Calu3 (cell line): ENCODE measurements around the gene SAMD1. TPM values are rescaled to one million over a fixed set of nuclear protein-coding genes. Genes with fewer than 3 reads are reported as not detected.

Experiments used
- BruUV-seq: library from RNA; stranded (reverse); fragments of 400-500 nt; replicated peaks from 2 replicates; lab custom pipeline; 2021; lab: Mats Ljungman, UMichigan
- CTCF ChIA-PET: fragments of 300-600 bp; sonication (Branson Sonifier 250); formaldehyde crosslinking; loops from one replicate; lab custom pipeline; 2022; ENCODE audit warnings: antibody characterized with exemption; lab: Charles Lee
- DNase-seq: peaks from one replicate; pipeline ENCODE4 v3.0.0; 2022
- H3K27ac Mint-ChIP-seq: one replicate; pipeline ENCODE4 v1.8.0; 2022; ENCODE audit warnings: mixed read lengths; ENCODE audit not compliant: unreplicated experiment
- H3K27me3 Mint-ChIP-seq: one replicate; pipeline ENCODE4 v1.8.0; 2022; ENCODE audit warnings: mixed read lengths; ENCODE audit not compliant: unreplicated experiment
- H3K36me3 Mint-ChIP-seq: one replicate; pipeline ENCODE4 v1.8.0; 2022; ENCODE audit warnings: mild to moderate bottlenecking, moderate library complexity, mixed read lengths; ENCODE audit not compliant: insufficient read depth, unreplicated experiment
- H3K4me1 Mint-ChIP-seq: one replicate; pipeline ENCODE4 v1.8.0; 2022; ENCODE audit warnings: mild to moderate bottlenecking, low read depth, mixed read lengths; ENCODE audit not compliant: unreplicated experiment
- H3K4me3 Mint-ChIP-seq: one replicate; pipeline ENCODE4 v1.8.0; 2022; ENCODE audit warnings: mild to moderate bottlenecking, low read depth, moderate library complexity, mixed read lengths; ENCODE audit not compliant: unreplicated experiment
- H3K9me3 Mint-ChIP-seq: one replicate; pipeline ENCODE4 v1.8.0; 2022; ENCODE audit warnings: low read depth, mixed read lengths; ENCODE audit not compliant: unreplicated experiment
- intact Hi-C: fragments of 100-400 bp; cut with micrococcal nuclease; formaldehyde crosslinking; loops from one replicate; pipeline ENCODE4 v1.10.0; 2022; ENCODE audit not compliant: unreplicated experiment
- total RNA-seq: library from RNA; stranded (reverse); gene quantifications from 2 replicates; pipeline ENCODE4 v1.2.3, GENCODE V29; 2022
- TF ChIP-seq, protein P1 (sequence below): fragments of 200-600 bp; IDR thresholded peaks from one replicate; pipeline ENCODE4 v1.8.0; 2022; ENCODE audit warnings: antibody characterized with exemption; ENCODE audit not compliant: unreplicated experiment

SAMD1 gene
- total RNA-seq, 1 experiment from 2014 or later = 41.1 TPM

DNA sequence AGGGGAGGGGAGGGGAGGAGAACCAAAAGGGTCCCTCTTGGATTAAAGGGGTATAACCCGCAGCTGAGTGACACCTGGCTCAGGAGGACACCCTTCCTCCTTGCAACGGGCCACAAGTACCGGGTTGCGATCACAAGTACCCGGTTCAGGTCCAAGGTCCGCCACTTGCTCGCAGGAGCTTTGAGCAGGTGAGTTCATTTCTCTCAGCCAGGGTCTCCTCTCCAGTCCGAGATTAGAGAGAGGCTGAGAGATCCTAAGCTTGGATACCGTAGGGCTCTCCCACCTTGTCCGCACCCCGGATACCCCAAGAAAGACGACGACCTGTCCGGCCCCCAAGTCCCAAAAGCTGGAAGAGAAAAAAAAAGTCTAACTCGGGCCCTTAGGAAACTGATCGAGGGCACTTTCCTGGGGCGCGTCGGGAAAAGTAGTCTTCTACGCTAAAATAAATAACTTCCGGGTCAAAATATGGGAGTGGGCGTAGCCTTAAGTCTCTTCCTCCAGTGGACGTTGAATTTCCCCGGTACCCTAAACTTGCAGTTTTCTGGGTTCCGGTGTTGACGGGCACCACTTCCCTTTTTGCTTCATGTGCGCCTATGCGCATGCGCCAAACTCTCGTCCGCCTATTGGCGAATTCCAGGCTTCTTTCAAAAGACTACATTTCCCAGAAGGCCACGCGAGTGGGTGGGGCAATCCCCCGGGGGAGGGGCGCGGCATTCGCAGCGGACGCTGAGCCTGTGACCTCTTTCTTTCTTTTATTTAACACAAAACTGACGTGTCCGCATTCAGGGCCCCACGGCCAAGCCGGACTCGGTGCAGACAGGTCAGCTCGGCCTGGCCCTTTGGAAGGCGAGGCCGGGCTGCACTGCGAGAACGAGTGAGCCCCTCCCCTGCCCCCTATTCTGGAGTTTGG is 9.4 kb downstream of the SAMD1 start:
- H3K4me3 Mint-ChIP-seq = peak overlapping the region; percentile 86
- CTCF ChIA-PET = interaction anchor here (0.6 to 0.7 kb wide), 4 partner anchors 24 to 838 kb away, joined by 3 to 8 read pairs (median 4); no protein-coding TSS in a partner anchor
- no peaks in the 10 kb centered on the region for H3K27me3 Mint-ChIP-seq
- no peaks in the 10 kb centered on the region for H3K4me1 Mint-ChIP-seq
- no peaks in the 10 kb centered on the region for H3K9me3 Mint-ChIP-seq
- DNase-seq = peak; percentile 95
- intact Hi-C loops = no loop called here
- TF ChIP-seq, protein P1, sequence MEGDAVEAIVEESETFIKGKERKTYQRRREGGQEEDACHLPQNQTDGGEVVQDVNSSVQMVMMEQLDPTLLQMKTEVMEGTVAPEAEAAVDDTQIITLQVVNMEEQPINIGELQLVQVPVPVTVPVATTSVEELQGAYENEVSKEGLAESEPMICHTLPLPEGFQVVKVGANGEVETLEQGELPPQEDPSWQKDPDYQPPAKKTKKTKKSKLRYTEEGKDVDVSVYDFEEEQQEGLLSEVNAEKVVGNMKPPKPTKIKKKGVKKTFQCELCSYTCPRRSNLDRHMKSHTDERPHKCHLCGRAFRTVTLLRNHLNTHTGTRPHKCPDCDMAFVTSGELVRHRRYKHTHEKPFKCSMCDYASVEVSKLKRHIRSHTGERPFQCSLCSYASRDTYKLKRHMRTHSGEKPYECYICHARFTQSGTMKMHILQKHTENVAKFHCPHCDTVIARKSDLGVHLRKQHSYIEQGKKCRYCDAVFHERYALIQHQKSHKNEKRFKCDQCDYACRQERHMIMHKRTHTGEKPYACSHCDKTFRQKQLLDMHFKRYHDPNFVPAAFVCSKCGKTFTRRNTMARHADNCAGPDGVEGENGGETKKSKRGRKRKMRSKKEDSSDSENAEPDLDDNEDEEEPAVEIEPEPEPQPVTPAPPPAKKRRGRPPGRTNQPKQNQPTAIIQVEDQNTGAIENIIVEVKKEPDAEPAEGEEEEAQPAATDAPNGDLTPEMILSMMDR = no peak
- H3K36me3 Mint-ChIP-seq = peaks cover 17% of the 10 kb centered on the region
- H3K27ac Mint-ChIP-seq = peak overlapping the region; percentile 87
- BruUV-seq = no TSS peak

DNA sequence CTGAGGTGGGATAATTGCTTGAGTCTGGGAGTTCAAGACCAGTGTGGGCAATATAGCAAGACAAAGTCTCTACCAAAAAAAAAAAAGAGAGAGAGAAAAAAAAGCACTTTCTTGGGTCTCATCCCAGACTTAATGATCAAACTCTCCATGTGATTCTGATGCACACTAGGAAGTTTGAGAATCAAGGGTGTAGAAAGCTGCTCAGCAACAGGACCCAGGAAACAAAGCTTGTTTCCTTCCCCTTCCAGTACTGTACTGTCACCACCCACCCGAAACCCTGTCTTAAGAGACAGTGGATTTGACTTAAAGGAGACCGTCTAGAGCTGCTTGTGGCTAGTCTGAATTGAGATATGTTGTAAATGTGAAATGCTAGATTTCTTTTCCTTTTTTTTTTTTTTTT is 12.1 kb downstream of the SAMD1 start:
- no peak for DNase-seq
- Mint-ChIP-seq H3K4me3 (no peak overlapping the region), H3K27ac (no peak overlapping the region), H3K36me3 (peaks cover 26% of the 10 kb centered on the region), H3K27me3 (no peaks in the 10 kb centered on the region), H3K4me1 (no peaks in the 10 kb centered on the region), H3K9me3 (no peaks in the 10 kb centered on the region)
- intact Hi-C loops = no loop called here
- BruUV-seq = no TSS peak
- TF ChIP-seq, protein P1 = no peak
- CTCF ChIA-PET = interaction anchor here (0.7 kb wide), 1 partner anchor 21 kb away, joined by 4 read pairs; no protein-coding TSS in a partner anchor

DNA sequence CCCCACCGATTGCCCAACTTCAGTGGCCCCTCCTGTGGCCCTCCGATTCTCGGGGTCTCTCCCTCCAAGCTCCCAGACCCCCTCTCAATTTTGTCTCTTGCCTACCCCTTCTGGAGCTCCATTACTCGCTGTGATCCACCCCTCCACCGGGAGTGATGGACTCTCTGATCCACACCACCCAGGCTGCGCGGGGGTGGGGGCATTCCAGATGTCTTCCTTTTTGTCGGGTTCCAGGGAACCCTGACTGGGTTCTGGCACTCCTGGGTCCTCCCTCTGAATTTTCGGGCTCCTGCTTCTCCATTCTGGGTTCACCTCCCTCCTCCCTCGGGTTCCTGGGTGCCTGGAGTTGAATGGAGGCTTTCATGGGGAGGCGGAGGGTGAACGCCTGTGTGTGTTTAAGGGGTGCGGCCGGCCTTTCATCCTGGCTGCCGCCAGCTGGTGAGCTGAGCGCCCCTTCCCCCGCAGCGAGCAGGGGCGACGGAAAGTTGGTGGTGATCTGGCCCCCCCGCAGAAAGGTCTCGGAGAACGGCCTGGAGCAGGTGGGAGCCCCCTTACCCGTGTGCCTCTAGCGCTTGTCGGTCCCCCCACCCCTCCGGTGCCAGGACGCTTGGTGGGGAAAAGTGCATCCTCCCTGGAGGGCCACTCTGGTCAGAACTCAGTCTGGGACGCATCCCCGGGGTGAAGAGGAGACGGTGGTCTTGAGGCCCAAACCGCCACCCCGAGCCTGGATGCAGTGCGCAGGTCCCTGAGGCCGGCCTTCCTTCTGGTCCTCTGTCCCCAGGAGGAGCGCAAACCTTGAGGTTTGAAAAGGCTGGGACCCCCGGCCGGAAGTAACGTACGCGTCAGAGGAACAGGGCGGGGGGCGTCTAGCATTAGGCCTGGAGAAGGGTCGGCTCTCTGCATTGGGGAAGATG is 16.4 kb downstream of the SAMD1 start:
- peak overlapping the region; percentile 67 for H3K27ac Mint-ChIP-seq
- H3K4me1 Mint-ChIP-seq = no peaks in the 10 kb centered on the region
- BruUV-seq = TSS peak; percentile 47
- TF ChIP-seq, protein P1 = no peak
- intact Hi-C loops = loop anchor here (2.0 kb wide), 1 partner anchor 193 kb away; no protein-coding TSS in a partner anchor
- CTCF ChIA-PET = interaction anchor here (0.7 kb wide), 1 partner anchor 62 kb away, joined by 3 read pairs; the partner anchor contains the start of gene ASF1B
- peak overlapping the region; percentile 92 for H3K4me3 Mint-ChIP-seq
- H3K36me3 Mint-ChIP-seq = peaks cover 27% of the 10 kb centered on the region
- peak; percentile 44 for DNase-seq
- H3K9me3 Mint-ChIP-seq = no peaks in the 10 kb centered on the region
- no peaks in the 10 kb centered on the region for H3K27me3 Mint-ChIP-seq
